ENCODE measurements around the gene STAC3. TPM values are rescaled to one million over a fixed set of nuclear protein-coding genes. Genes with fewer than 3 reads are reported as not detected.

STAC3 gene
- total and polyA plus RNA-seq, 5 donors from 2014 or later, result 0.10 to 2.6 (median 0.35) TPM; not detected in 1

DNA sequence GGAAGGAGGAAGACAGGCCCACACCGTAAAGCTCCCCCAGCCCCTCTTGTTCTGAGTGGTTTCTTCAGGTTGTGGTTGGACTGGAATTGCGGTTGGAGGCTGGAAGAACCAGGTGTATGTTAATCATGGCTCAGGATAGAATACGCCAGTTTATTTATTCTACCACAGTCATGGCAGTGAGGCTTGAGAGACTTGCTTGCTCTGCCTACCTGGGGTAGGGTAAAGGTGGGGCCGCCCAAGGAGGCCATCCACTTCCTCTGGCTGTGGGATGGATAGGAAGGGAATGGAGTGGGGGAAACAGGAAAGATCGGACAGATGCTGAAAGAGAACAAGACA is 13.4 kb downstream of the STAC3 start:
- no peak for DNase-seq
- no peaks in the 10 kb centered on the region for H3K9me3 ChIP-seq (ENCODE audit: control insufficient read depth in 2 of 2, low read length in 2 of 2)
- peaks cover 20% of the 10 kb centered on the region for H3K36me3 ChIP-seq (ENCODE audit: control insufficient read depth, insufficient read depth, low read length)
- H3K4me3 ChIP-seq (ENCODE audit: low read depth, low read length), result peak overlapping the region; percentile 37
- peaks cover 6 to 92% (median 60%) of the 10 kb centered on the region in 4 donors for H3K4me1 Mint-ChIP-seq
- peaks cover 98% of the 10 kb centered on the region for H3K4me1 ChIP-seq (ENCODE audit: control insufficient read depth, insufficient read depth, low read length, poor library complexity, severe bottlenecking)
- H3K27me3 Mint-ChIP-seq, result peaks cover 49% of the 10 kb centered on the region
- peak overlapping the region; percentile 62 to 94 (median 79) for H3K27ac Mint-ChIP-seq
- peak overlapping the region; percentile 55 for H3K27ac ChIP-seq (ENCODE audit: insufficient read depth, low read length, poor library complexity, severe bottlenecking)
- peaks cover 3% of the 10 kb centered on the region for H3K27me3 ChIP-seq (ENCODE audit: control insufficient read depth, insufficient read depth, low read length)
- peaks cover 0 to 3% (median 0%) of the 10 kb centered on the region in 7 donors for H3K9me3 Mint-ChIP-seq
- no peak for ATAC-seq (ENCODE audit: low read depth in 2 of 2)
- H3K36me3 Mint-ChIP-seq, result peaks cover 19% of the 10 kb centered on the region
- peak overlapping the region; percentile 89 to 99 (median 97) for H3K4me3 Mint-ChIP-seq

DNA sequence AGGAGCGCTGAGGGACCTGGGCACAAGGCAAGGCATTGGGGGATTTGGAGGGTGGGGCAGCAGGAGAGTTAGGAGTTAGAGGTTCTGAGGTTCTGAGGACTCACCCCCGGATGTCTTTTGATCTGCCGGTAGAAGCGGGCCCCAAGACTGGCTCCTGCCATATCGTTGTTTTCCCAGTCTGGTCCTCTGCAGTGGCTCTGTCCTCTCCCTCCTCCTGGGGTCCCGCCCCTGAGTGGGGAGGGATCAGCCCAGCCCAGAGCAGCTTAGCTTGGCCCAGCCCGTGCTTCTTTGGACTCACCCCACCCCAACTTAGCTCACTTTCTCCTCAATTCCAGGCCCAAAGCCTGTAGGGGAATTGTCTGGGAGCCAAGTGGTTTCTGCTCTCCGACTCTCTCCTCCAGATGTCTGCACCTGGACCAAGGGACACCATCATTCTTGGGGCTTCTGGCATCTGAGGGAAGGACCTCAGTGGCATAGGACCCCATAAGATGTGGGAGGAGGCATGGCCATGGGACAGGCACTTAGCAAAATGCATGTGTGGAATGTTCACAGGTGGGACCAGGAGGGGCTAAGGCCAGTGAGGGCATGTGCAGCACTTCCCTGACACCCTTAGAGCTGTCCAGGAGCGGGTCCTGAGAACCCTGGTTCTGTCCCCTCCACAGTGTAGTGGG is 13.9 kb downstream of the STAC3 start:
- Histone ChIP-seq H3K36me3 (ENCODE audit: control insufficient read depth, insufficient read depth, low read length) (peaks cover 25% of the 10 kb centered on the region), H3K4me3 (ENCODE audit: low read depth, low read length) (peak overlapping the region; percentile 37), H3K4me1 (ENCODE audit: control insufficient read depth, insufficient read depth, low read length, poor library complexity, severe bottlenecking) (peaks cover 98% of the 10 kb centered on the region), H3K27ac (ENCODE audit: insufficient read depth, low read length, poor library complexity, severe bottlenecking) (peak overlapping the region; percentile 55), H3K27me3 (ENCODE audit: control insufficient read depth, insufficient read depth, low read length) (peaks cover 1% of the 10 kb centered on the region), H3K9me3 (ENCODE audit: control insufficient read depth in 2 of 2, low read length in 2 of 2) (no peaks in the 10 kb centered on the region)
- Mint-ChIP-seq H3K4me3 (peak overlapping the region; percentile 89 to 99 (median 97)), H3K27ac (peak overlapping the region; percentile 76 to 92 (median 79)), H3K27me3 (peaks cover 44% of the 10 kb centered on the region), H3K36me3 (peaks cover 22% of the 10 kb centered on the region), H3K4me1 (peaks cover 6 to 94% (median 59%) of the 10 kb centered on the region in 4 donors), H3K9me3 (peaks cover 0 to 3% (median 0%) of the 10 kb centered on the region in 7 donors)
- DNase-seq (peak in 2 of 3 donors; percentile 29 to 46), ATAC-seq (ENCODE audit: low read depth in 2 of 2) (no peak)

DNA sequence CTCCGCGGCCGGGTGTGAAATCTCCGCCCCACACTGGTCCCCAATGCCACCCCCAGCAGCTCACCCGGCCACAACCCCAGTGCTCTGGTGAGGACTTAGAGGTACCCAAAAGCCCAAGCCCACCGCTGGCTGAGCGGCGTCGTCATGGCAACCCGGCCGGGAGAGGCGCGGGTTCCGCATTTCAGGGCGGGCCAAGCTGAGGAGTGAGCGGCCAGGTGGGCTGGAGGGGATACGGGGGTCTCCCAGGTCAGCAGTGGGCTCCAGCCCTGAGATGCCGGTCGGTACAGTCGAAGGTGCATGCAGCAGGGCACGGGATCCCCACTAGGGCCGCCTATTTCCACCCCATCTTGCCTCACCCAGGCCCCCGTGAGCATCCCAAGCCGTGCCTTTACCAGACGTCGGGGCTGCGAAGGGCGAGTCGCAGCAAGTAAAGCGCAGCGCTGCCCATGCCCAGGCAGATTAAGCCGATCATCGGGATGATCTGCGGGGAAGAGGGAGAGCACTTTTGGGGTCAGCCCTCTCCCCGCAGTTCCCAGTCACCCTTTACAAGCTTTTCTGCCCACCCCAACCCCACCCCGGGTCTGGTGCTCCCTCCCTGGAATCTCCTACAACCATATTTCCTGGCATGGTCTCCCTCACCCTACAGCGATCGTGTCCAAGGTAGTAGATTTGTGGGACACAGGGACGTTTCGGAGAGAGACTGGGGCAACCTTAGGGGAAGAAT is 14.6 kb downstream of the STAC3 start:
- H3K9me3 Mint-ChIP-seq, result peaks cover 0 to 3% (median 0%) of the 10 kb centered on the region in 7 donors
- no peak for ATAC-seq (ENCODE audit: low read depth in 2 of 2)
- peaks cover 37% of the 10 kb centered on the region for H3K27me3 Mint-ChIP-seq
- Histone ChIP-seq H3K9me3 (ENCODE audit: control insufficient read depth in 2 of 2, low read length in 2 of 2) (no peaks in the 10 kb centered on the region), H3K4me1 (ENCODE audit: control insufficient read depth, insufficient read depth, low read length, poor library complexity, severe bottlenecking) (peaks cover 98% of the 10 kb centered on the region), H3K27ac (ENCODE audit: insufficient read depth, low read length, poor library complexity, severe bottlenecking) (peak overlapping the region; percentile 74), H3K4me3 (ENCODE audit: low read depth, low read length) (no peak overlapping the region), H3K36me3 (ENCODE audit: control insufficient read depth, insufficient read depth, low read length) (peaks cover 27% of the 10 kb centered on the region), H3K27me3 (ENCODE audit: control insufficient read depth, insufficient read depth, low read length) (no peaks in the 10 kb centered on the region)
- H3K4me1 Mint-ChIP-seq, result peaks cover 6 to 94% (median 58%) of the 10 kb centered on the region in 4 donors
- peaks cover 25% of the 10 kb centered on the region for H3K36me3 Mint-ChIP-seq
- peak overlapping the region; percentile 89 to 99 (median 97) for H3K4me3 Mint-ChIP-seq
- no peak for DNase-seq
- peak overlapping the region; percentile 79 to 92 (median 80) for H3K27ac Mint-ChIP-seq

DNA sequence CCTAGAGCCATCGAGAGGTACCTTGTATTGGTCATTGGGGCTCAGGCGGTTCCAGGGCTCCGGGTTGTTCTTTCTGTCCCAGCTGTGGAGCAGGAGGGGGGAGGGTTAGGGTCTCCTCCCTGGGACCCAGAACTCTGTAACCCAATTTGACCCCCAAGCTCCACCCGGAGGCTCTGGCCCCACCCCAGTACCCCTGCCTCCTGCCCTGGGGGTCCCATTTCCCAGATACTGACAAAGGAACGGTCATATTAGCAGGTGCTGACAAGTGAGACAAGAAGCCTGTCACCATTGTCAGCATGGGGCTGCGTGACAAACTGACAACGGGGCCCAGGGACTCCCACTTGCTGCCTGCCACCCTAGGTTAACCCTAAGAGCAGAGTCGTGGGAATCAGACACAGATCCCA is 15.3 kb downstream of the STAC3 start:
- peaks cover 27% of the 10 kb centered on the region for H3K36me3 ChIP-seq (ENCODE audit: control insufficient read depth, insufficient read depth, low read length)
- H3K4me3 ChIP-seq (ENCODE audit: low read depth, low read length), result no peak overlapping the region
- Mint-ChIP-seq H3K4me3 (peak overlapping the region in 3 of 4 donors; percentile 76 to 99 (median 84)), H3K9me3 (peaks cover 0 to 3% (median 0%) of the 10 kb centered on the region in 7 donors), H3K4me1 (peaks cover 6 to 94% (median 60%) of the 10 kb centered on the region in 4 donors), H3K27me3 (peaks cover 31% of the 10 kb centered on the region), H3K27ac (peak overlapping the region; percentile 34 to 97 (median 79)), H3K36me3 (peaks cover 26% of the 10 kb centered on the region)
- H3K27me3 ChIP-seq (ENCODE audit: control insufficient read depth, insufficient read depth, low read length), result no peaks in the 10 kb centered on the region
- peaks cover 98% of the 10 kb centered on the region for H3K4me1 ChIP-seq (ENCODE audit: control insufficient read depth, insufficient read depth, low read length, poor library complexity, severe bottlenecking)
- no peaks in the 10 kb centered on the region for H3K9me3 ChIP-seq (ENCODE audit: control insufficient read depth in 2 of 2, low read length in 2 of 2)
- ATAC-seq (ENCODE audit: low read depth in 2 of 2), result no peak
- no peak for DNase-seq
- peak overlapping the region; percentile 74 for H3K27ac ChIP-seq (ENCODE audit: insufficient read depth, low read length, poor library complexity, severe bottlenecking)

DNA sequence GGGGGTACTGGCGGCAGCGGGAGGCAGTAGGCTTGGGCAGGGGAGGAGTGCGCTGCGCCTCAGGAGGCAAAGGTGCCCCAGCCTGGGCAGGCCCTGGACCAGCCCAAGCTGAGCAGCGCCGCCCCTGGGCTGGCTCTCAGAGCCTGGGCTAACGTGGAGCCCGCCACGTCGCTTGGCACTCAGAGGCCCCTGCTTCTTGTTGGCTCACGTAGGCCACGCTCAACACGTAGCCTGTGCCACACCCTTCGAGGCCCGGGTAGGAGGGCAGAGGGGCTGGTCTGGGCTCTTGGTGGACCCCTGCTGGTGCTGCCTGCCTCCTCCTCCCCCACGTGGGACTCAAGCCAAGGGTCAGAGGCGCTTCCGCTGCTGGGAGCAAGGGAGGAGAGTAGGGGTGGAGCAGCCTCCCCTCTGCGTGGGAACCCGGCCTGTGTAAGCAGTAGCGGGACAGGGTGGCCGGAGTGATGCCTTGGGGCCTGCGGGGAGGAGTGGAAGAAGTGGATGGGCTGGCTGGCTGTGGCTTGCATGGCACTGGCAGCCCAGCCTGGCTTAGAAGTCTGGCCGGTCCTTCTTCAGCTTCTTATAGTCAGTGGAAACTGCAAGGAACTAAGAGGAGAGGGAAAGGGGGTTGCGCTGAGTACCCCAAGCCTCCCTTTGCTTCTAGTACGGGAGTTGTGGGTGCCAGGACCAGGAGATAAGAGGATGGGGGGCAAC is 15.8 kb downstream of the STAC3 start:
- Histone ChIP-seq H3K36me3 (ENCODE audit: control insufficient read depth, insufficient read depth, low read length) (peaks cover 27% of the 10 kb centered on the region), H3K9me3 (ENCODE audit: control insufficient read depth in 2 of 2, low read length in 2 of 2) (no peaks in the 10 kb centered on the region), H3K27ac (ENCODE audit: insufficient read depth, low read length, poor library complexity, severe bottlenecking) (peak overlapping the region; percentile 74), H3K4me3 (ENCODE audit: low read depth, low read length) (no peak overlapping the region), H3K4me1 (ENCODE audit: control insufficient read depth, insufficient read depth, low read length, poor library complexity, severe bottlenecking) (peaks cover 98% of the 10 kb centered on the region), H3K27me3 (ENCODE audit: control insufficient read depth, insufficient read depth, low read length) (no peaks in the 10 kb centered on the region)
- Mint-ChIP-seq H3K9me3 (peaks cover 0 to 3% (median 0%) of the 10 kb centered on the region in 7 donors), H3K4me3 (peak overlapping the region; percentile 84 to 99 (median 88)), H3K36me3 (peaks cover 31% of the 10 kb centered on the region), H3K27ac (peak overlapping the region; percentile 91 to 97 (median 92)), H3K27me3 (peaks cover 25% of the 10 kb centered on the region), H3K4me1 (peaks cover 6 to 94% (median 59%) of the 10 kb centered on the region in 4 donors)
- DNase-seq (peak in 2 of 3 donors; percentile 42 to 56), ATAC-seq (ENCODE audit: low read depth in 2 of 2) (peak; percentile 9 to 22)

DNA sequence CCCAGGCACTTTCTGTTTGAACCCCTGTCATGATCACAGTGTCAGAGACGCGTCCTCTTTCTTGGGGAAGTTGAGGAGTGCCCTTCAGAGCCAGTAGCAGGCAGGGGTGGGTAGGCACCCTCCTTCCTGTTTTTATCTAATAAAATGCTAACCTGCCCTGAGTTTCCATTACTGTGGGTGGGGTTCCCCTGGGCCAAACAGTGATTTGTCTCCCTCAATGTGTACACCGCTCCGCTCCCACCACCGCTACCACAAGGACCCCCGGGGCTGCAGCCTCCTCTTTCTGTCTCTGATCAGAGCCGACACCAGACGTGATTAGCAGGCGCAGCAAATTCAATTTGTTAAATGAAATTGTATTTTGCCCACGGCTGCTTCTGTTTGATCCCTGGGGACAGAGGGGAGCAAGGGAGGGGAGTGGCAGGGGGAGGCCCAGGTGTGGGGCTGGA is 16.4 kb downstream of the STAC3 start:
- ATAC-seq (ENCODE audit: low read depth in 2 of 2), result peak; percentile 54 to 61
- peak overlapping the region; percentile 84 to 99 (median 88) for H3K4me3 Mint-ChIP-seq

DNA sequence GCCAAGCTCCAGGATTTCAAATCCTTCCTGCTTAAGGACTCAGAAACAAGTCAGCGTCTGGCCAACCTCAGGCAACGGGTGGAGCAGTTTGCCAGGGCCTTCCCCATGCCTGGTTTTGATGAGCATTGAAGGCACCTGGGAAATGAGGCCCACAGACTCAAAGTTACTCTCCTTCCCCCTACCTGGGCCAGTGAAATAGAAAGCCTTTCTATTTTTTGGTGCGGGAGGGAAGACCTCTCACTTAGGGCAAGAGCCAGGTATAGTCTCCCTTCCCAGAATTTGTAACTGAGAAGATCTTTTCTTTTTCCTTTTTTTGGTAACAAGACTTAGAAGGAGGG is 16.8 kb downstream of the STAC3 start:
- peak overlapping the region; percentile 74 for H3K27ac ChIP-seq (ENCODE audit: insufficient read depth, low read length, poor library complexity, severe bottlenecking)
- no peaks in the 10 kb centered on the region for H3K27me3 ChIP-seq (ENCODE audit: control insufficient read depth, insufficient read depth, low read length)
- peaks cover 6 to 97% (median 58%) of the 10 kb centered on the region in 4 donors for H3K4me1 Mint-ChIP-seq
- peaks cover 95% of the 10 kb centered on the region for H3K4me1 ChIP-seq (ENCODE audit: control insufficient read depth, insufficient read depth, low read length, poor library complexity, severe bottlenecking)
- peaks cover 34% of the 10 kb centered on the region for H3K36me3 Mint-ChIP-seq
- no peaks in the 10 kb centered on the region for H3K9me3 ChIP-seq (ENCODE audit: control insufficient read depth in 2 of 2, low read length in 2 of 2)
- H3K9me3 Mint-ChIP-seq, result peaks cover 0 to 3% (median 0%) of the 10 kb centered on the region in 7 donors
- H3K27ac Mint-ChIP-seq, result peak overlapping the region; percentile 91 to 98 (median 97)
- peak overlapping the region; percentile 84 to 99 (median 88) for H3K4me3 Mint-ChIP-seq
- peaks cover 23% of the 10 kb centered on the region for H3K27me3 Mint-ChIP-seq
- DNase-seq (no peak), ATAC-seq (ENCODE audit: low read depth in 2 of 2) (no peak)
- peak overlapping the region; percentile 48 for H3K4me3 ChIP-seq (ENCODE audit: low read depth, low read length)
- H3K36me3 ChIP-seq (ENCODE audit: control insufficient read depth, insufficient read depth, low read length), result peaks cover 27% of the 10 kb centered on the region

More for the DNA sequence above, 16.4 kb downstream of the STAC3 start:
- DNase-seq, result peak in 2 of 3 donors; percentile 62 to 89
- peak overlapping the region; percentile 91 to 98 (median 97) for H3K27ac Mint-ChIP-seq
- Histone ChIP-seq H3K4me3 (ENCODE audit: low read depth, low read length) (peak overlapping the region; percentile 48), H3K36me3 (ENCODE audit: control insufficient read depth, insufficient read depth, low read length) (peaks cover 27% of the 10 kb centered on the region), H3K27ac (ENCODE audit: insufficient read depth, low read length, poor library complexity, severe bottlenecking) (peak overlapping the region; percentile 74), H3K27me3 (ENCODE audit: control insufficient read depth, insufficient read depth, low read length) (no peaks in the 10 kb centered on the region), H3K4me1 (ENCODE audit: control insufficient read depth, insufficient read depth, low read length, poor library complexity, severe bottlenecking) (peaks cover 97% of the 10 kb centered on the region), H3K9me3 (ENCODE audit: control insufficient read depth in 2 of 2, low read length in 2 of 2) (no peaks in the 10 kb centered on the region)
- peaks cover 6 to 97% (median 58%) of the 10 kb centered on the region in 4 donors for H3K4me1 Mint-ChIP-seq
- peaks cover 23% of the 10 kb centered on the region for H3K27me3 Mint-ChIP-seq
- peaks cover 0 to 3% (median 0%) of the 10 kb centered on the region in 7 donors for H3K9me3 Mint-ChIP-seq
- H3K36me3 Mint-ChIP-seq, result peaks cover 33% of the 10 kb centered on the region

Measured in CD4-positive, CD25-positive, alpha-beta regulatory T cell (primary cell).